ENCODE results near the gene USP17L30. TPM values are rescaled to one million over a fixed set of nuclear protein-coding genes. Genes with fewer than 3 reads are reported as not detected.
"Not testable (repeated sequence)": the region's sequence is repeated elsewhere in the genome, so short reads cannot be mapped to it uniquely, and the experiment has no call there.

USP17L30 gene
- total RNA-seq, 2 experiments from 2014 or later, result not detected

- no peak overlapping the region for H3K27ac Mint-ChIP-seq
- CTCF ChIA-PET, result no interaction called here
- intact Hi-C loops (cut with micrococcal nuclease), result no loop called here
- peaks cover 2% of the 10 kb centered on the region for H3K4me1 Mint-ChIP-seq (ENCODE audit: low read depth)
- DNase-seq, result no peak
- H3K4me3 Mint-ChIP-seq, result no peak overlapping the region
- no peaks in the 10 kb centered on the region for H3K36me3 Mint-ChIP-seq (ENCODE audit: low read depth)
- no peaks in the 10 kb centered on the region for H3K27me3 Mint-ChIP-seq (ENCODE audit: low read depth)
- no peaks in the 10 kb centered on the region for H3K9me3 Mint-ChIP-seq
These were observed 21.2 kb downstream of the USP17L30 start for GRCh38 chr4:9384126-9384525.

GRCh38 chr4:9389001-9389400, 26.1 kb downstream of the USP17L30 start:
- H3K4me3 Mint-ChIP-seq; H3K27ac Mint-ChIP-seq; intact Hi-C loops (cut with micrococcal nuclease); DNase-seq; H3K27me3 Mint-ChIP-seq (ENCODE audit: low read depth); H3K4me1 Mint-ChIP-seq (ENCODE audit: low read depth); H3K9me3 Mint-ChIP-seq; CTCF ChIA-PET; H3K36me3 Mint-ChIP-seq (ENCODE audit: low read depth): not testable (repeated sequence)

DNA sequence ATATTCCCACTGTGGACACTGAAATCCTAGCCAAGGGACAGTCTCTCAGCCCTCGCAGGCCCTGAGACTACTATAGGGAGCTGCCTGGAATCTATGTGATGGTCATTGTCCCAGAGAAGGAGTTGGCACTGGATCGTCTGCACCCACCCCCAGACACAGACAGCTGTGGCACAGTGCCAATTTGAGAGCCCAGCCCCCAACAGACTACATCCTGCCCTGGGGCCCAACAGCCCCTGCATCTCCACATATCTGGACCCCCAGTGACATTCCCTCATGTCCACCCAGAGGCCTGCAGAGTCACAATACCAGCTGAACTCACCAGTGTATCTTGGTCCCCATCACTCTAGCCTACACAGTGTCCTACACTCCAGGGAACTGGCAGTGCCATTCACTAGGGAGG, 42.8 kb downstream of the USP17L30 start:
- H3K4me3 Mint-ChIP-seq; H3K27ac Mint-ChIP-seq; CTCF ChIA-PET; H3K4me1 Mint-ChIP-seq (ENCODE audit: low read depth); H3K27me3 Mint-ChIP-seq (ENCODE audit: low read depth); DNase-seq; intact Hi-C loops (cut with micrococcal nuclease); H3K36me3 Mint-ChIP-seq (ENCODE audit: low read depth); H3K9me3 Mint-ChIP-seq: not testable (repeated sequence)

GRCh38 chr4:9406491-9406890, 43.6 kb downstream of the USP17L30 start:
- H3K9me3 Mint-ChIP-seq; DNase-seq; H3K27ac Mint-ChIP-seq; H3K36me3 Mint-ChIP-seq (ENCODE audit: low read depth); H3K4me3 Mint-ChIP-seq; intact Hi-C loops (cut with micrococcal nuclease); H3K27me3 Mint-ChIP-seq (ENCODE audit: low read depth); H3K4me1 Mint-ChIP-seq (ENCODE audit: low read depth): not testable (repeated sequence)
- CTCF ChIA-PET, result interaction anchor here (0.7 kb wide), 1 partner anchor 25 kb away, joined by 4 read pairs; no protein-coding TSS in a partner anchor

- H3K4me1 Mint-ChIP-seq (ENCODE audit: low read depth), result no peaks in the 10 kb centered on the region
- peaks cover 2% of the 10 kb centered on the region for H3K9me3 Mint-ChIP-seq
- DNase-seq, result no peak
- peaks cover 3% of the 10 kb centered on the region for H3K27me3 Mint-ChIP-seq (ENCODE audit: low read depth)
- no peak overlapping the region for H3K27ac Mint-ChIP-seq
- H3K4me3 Mint-ChIP-seq, result no peak overlapping the region
- CTCF ChIA-PET, result no interaction called here
- no peaks in the 10 kb centered on the region for H3K36me3 Mint-ChIP-seq (ENCODE audit: low read depth)
- intact Hi-C loops (cut with micrococcal nuclease), result no loop called here
These were observed 46.9 kb downstream of the USP17L30 start for GRCh38 chr4:9409793-9410192.

Other genes with a start within 250 kb of the USP17L30 start
- gene FAM90A26, start 192.7 kb upstream of the USP17L30 start, total RNA-seq, result not detected
- gene USP17L10, start 152.5 kb upstream of the USP17L30 start, total RNA-seq, result not detected
- not detected for gene USP17L11, start 147.7 kb upstream of the USP17L30 start, total RNA-seq
- gene USP17L12, start 143.0 kb upstream of the USP17L30 start, total RNA-seq, result not detected
- not detected for gene USP17L13, start 138.2 kb upstream of the USP17L30 start, total RNA-seq
- gene USP17L15, start 128.7 kb upstream of the USP17L30 start, total RNA-seq, result not detected
- gene USP17L17, start 119.2 kb upstream of the USP17L30 start, total RNA-seq, result not detected
- gene USP17L18, start 114.5 kb upstream of the USP17L30 start, total RNA-seq, result not detected
- gene USP17L19, start 109.8 kb upstream of the USP17L30 start, total RNA-seq, result not detected
- gene USP17L20, start 105.0 kb upstream of the USP17L30 start, total RNA-seq, result not detected
- gene USP17L21, start 100.3 kb upstream of the USP17L30 start, total RNA-seq, result not detected
- not detected for gene USP17L22, start 95.5 kb upstream of the USP17L30 start, total RNA-seq
- not detected for gene USP17L24, start 38.0 kb upstream of the USP17L30 start, total RNA-seq
- not detected for gene USP17L25, start 33.2 kb upstream of the USP17L30 start, total RNA-seq
- not detected for gene USP17L26, start 28.5 kb upstream of the USP17L30 start, total RNA-seq
- gene USP17L5, start 23.7 kb upstream of the USP17L30 start, total RNA-seq, result not detected
- gene USP17L27, start 19.0 kb upstream of the USP17L30 start, total RNA-seq, result not detected
- not detected for gene USP17L28, start 14.2 kb upstream of the USP17L30 start, total RNA-seq
- not detected for gene USP17L29, start 9.5 kb upstream of the USP17L30 start, total RNA-seq
- not detected for gene DEFB131A, start 81.3 kb downstream of the USP17L30 start, total RNA-seq

Measured in activated naive CD4-positive, alpha-beta T cell treated with anti-CD3 and anti-CD28 coated beads for 36 hours (primary cell).